WTC11 (cell line): ENCODE results near the gene JMJD4. TPM values are rescaled to one million over a fixed set of nuclear protein-coding genes. Genes with fewer than 3 reads are reported as not detected.

Experiments used
- ATAC-seq: fragments of 200-7000 bp; cut with Tn5 transposase; 2 replicates; pipeline ENCODE4 v1.10.0; 2021; ENCODE audit warnings: mild to moderate bottlenecking, moderate library complexity
- CTCF ChIA-PET: fragments of 300-600 bp; sonication (Branson Sonifier 250); formaldehyde crosslinking; loops from one replicate; lab custom pipeline; 2021; ENCODE audit warnings: antibody characterized with exemption; lab: Charles Lee
- POLR2A ChIA-PET: fragments of 350-600 bp; sonication (Branson Sonifier 250); formaldehyde crosslinking; loops from one replicate; lab custom pipeline; 2021; ENCODE audit warnings: antibody characterized with exemption; lab: Charles Lee
- DNase-seq: peaks from one replicate; pipeline ENCODE4 v3.0.0; 2021; ENCODE audit warnings: low spot score
- H3K27ac Mint-ChIP-seq: 2 replicates; pipeline ENCODE4 v1.8.0; 2021; ENCODE audit warnings: mixed read lengths
- H3K27me3 Mint-ChIP-seq: 2 replicates; pipeline ENCODE4 v1.8.0; 2021; ENCODE audit warnings: low read depth, mild to moderate bottlenecking, moderate library complexity, mixed read lengths
- H3K36me3 Mint-ChIP-seq: 2 replicates; pipeline ENCODE4 v1.8.0; 2021; ENCODE audit warnings: mixed read lengths
- H3K4me1 Mint-ChIP-seq: 2 replicates; pipeline ENCODE4 v1.8.0; 2022; ENCODE audit warnings: mixed read lengths
- H3K4me3 Mint-ChIP-seq: 2 replicates; pipeline ENCODE4 v1.8.0; 2021; ENCODE audit warnings: mild to moderate bottlenecking, moderate library complexity, mixed read lengths
- H3K9me3 Mint-ChIP-seq: 2 replicates; pipeline ENCODE4 v1.8.0; 2021; ENCODE audit warnings: mixed read lengths
- ATF6 ChIP-seq: sonication (generic); formaldehyde crosslinking; IDR thresholded peaks from 2 replicates; pipeline ENCODE4 v1.8.1; 2023; ENCODE audit warnings: mild to moderate bottlenecking, missing genetic modification reagents
- CREM ChIP-seq: sonication (generic); formaldehyde crosslinking; IDR thresholded peaks from 2 replicates; pipeline ENCODE4 v1.8.1; 2022; ENCODE audit warnings: mild to moderate bottlenecking, missing genetic modification reagents, moderate library complexity
- IRF1 ChIP-seq: sonication (generic); formaldehyde crosslinking; IDR thresholded peaks from 2 replicates; pipeline ENCODE4 v1.8.0; 2023; ENCODE audit warnings: missing genetic modification reagents
- KAT7 ChIP-seq: sonication (generic); formaldehyde crosslinking; IDR thresholded peaks from 2 replicates; pipeline ENCODE4 v1.8.1; 2023; ENCODE audit warnings: missing genetic modification reagents, mild to moderate bottlenecking, borderline replicate concordance
- MXD4 ChIP-seq: fragments of 250-450 bp; sonication (Bioruptor Pico); IDR thresholded peaks from 2 replicates; pipeline ENCODE4 v1.8.0; 2021; ENCODE audit warnings: mild to moderate bottlenecking, moderate library complexity, borderline replicate concordance
- MYBL2 ChIP-seq: sonication (generic); formaldehyde crosslinking; IDR thresholded peaks from 2 replicates; pipeline ENCODE4 v1.8.1; 2023; ENCODE audit warnings: mild to moderate bottlenecking, moderate library complexity, missing genetic modification reagents
- NFATC4 ChIP-seq: fragments of 250-450 bp; sonication (Bioruptor Pico); IDR thresholded peaks from 2 replicates; pipeline ENCODE4 v1.9.0; 2021; ENCODE audit warnings: mild to moderate bottlenecking
- TP53 ChIP-seq: sonication (generic); formaldehyde crosslinking; IDR thresholded peaks from 2 replicates; pipeline ENCODE4 v1.8.1; 2023; ENCODE audit warnings: mild to moderate bottlenecking, missing genetic modification reagents
- USF1 ChIP-seq: sonication (generic); formaldehyde crosslinking; IDR thresholded peaks from 2 replicates; pipeline ENCODE4 v1.8.0; 2022; ENCODE audit warnings: mild to moderate bottlenecking, missing genetic modification reagents
- USF2 ChIP-seq: sonication (generic); formaldehyde crosslinking; IDR thresholded peaks from 2 replicates; pipeline ENCODE4 v1.8.1; 2023; ENCODE audit warnings: mild to moderate bottlenecking, missing genetic modification reagents, moderate library complexity
- ZNF138 ChIP-seq: sonication (generic); formaldehyde crosslinking; conservative IDR thresholded peaks from 2 replicates; pipeline ENCODE4 v1.8.1; 2022; ENCODE audit warnings: mild to moderate bottlenecking, moderate library complexity, missing genetic modification reagents
- ZNF317 ChIP-seq: sonication (generic); formaldehyde crosslinking; IDR thresholded peaks from 2 replicates; pipeline ENCODE4 v1.8.1; 2023; ENCODE audit warnings: low read depth, mild to moderate bottlenecking, moderate library complexity, missing genetic modification reagents, borderline replicate concordance
- ZNF416 ChIP-seq: fragments of 250-450 bp; sonication (Bioruptor Pico); IDR thresholded peaks from 2 replicates; pipeline ENCODE4 v1.9.0; 2021; ENCODE audit warnings: mild to moderate bottlenecking, inconsistent platforms
- total RNA-seq: library from RNA; stranded (reverse); gene quantifications from 3 replicates; pipeline ENCODE4 v1.2.3, GENCODE V29; 2021
- TF ChIP-seq, protein P1 (sequence below): sonication (generic); formaldehyde crosslinking; IDR thresholded peaks from 2 replicates; pipeline ENCODE4 v1.8.0; 2022; ENCODE audit warnings: missing genetic modification reagents
- TF ChIP-seq, protein P2 (sequence below): fragments of 250-450 bp; sonication (Bioruptor Pico); conservative IDR thresholded peaks from 2 replicates; pipeline ENCODE4 v1.9.0; 2021; ENCODE audit warnings: mild to moderate bottlenecking
- TF ChIP-seq, protein P3 (sequence below): sonication (generic); formaldehyde crosslinking; IDR thresholded peaks from 2 replicates; pipeline ENCODE4 v1.8.1; 2023; ENCODE audit warnings: mild to moderate bottlenecking, missing genetic modification reagents

JMJD4 gene
- total RNA-seq, 1 experiment from 2014 or later = 13.7 TPM

GRCh38 chr1:227729144-227729880 lies 5.8 kb downstream of the JMJD4 start:
- H3K4me3 Mint-ChIP-seq = peak overlapping the region; percentile 90
- peaks cover 10% of the 10 kb centered on the region for H3K36me3 Mint-ChIP-seq
- peaks cover 6% of the 10 kb centered on the region for H3K9me3 Mint-ChIP-seq
- no peak overlapping the region for H3K27ac Mint-ChIP-seq
- peaks cover 34% of the 10 kb centered on the region for H3K4me1 Mint-ChIP-seq
- POLR2A ChIA-PET = no interaction called here
- CTCF ChIA-PET = interaction anchor here (1.0 to 1.8 kb wide), 7 partner anchors 12 to 262 kb away, joined by 3 to 20 read pairs (median 5); no protein-coding TSS in a partner anchor
- H3K27me3 Mint-ChIP-seq = peaks cover 13% of the 10 kb centered on the region
- ATAC-seq = peak; percentile 34
- peak; percentile 30 for DNase-seq
- TF ChIP-seq KAT7 (0 out of 2 replicates have a peak, but pooled peaks have one; percentile 13), NFATC4 (CRISPR knock-in tag) (peak; percentile 34; the same call in 1 of the 2 replicates), IRF1 (CRISPR knock-in tag) (no peak), USF1 (CRISPR knock-in tag) (peak; percentile 77), MYBL2 (CRISPR knock-in tag) (no peak), ZNF416 (CRISPR knock-in tag) (peak; percentile 9; the same call in 1 of the 2 replicates), TP53 (CRISPR knock-in tag) (no peak), USF2 (CRISPR knock-in tag) (peak; percentile 79), MXD4 (CRISPR knock-in tag) (no peak), ZNF317 (CRISPR knock-in tag) (no peak), CREM (0 out of 2 replicates have a peak, but pooled peaks have one; percentile 43), ZNF138 (CRISPR knock-in tag) (no peak), ATF6 (CRISPR knock-in tag) (no peak)
- TF ChIP-seq, protein P1, sequence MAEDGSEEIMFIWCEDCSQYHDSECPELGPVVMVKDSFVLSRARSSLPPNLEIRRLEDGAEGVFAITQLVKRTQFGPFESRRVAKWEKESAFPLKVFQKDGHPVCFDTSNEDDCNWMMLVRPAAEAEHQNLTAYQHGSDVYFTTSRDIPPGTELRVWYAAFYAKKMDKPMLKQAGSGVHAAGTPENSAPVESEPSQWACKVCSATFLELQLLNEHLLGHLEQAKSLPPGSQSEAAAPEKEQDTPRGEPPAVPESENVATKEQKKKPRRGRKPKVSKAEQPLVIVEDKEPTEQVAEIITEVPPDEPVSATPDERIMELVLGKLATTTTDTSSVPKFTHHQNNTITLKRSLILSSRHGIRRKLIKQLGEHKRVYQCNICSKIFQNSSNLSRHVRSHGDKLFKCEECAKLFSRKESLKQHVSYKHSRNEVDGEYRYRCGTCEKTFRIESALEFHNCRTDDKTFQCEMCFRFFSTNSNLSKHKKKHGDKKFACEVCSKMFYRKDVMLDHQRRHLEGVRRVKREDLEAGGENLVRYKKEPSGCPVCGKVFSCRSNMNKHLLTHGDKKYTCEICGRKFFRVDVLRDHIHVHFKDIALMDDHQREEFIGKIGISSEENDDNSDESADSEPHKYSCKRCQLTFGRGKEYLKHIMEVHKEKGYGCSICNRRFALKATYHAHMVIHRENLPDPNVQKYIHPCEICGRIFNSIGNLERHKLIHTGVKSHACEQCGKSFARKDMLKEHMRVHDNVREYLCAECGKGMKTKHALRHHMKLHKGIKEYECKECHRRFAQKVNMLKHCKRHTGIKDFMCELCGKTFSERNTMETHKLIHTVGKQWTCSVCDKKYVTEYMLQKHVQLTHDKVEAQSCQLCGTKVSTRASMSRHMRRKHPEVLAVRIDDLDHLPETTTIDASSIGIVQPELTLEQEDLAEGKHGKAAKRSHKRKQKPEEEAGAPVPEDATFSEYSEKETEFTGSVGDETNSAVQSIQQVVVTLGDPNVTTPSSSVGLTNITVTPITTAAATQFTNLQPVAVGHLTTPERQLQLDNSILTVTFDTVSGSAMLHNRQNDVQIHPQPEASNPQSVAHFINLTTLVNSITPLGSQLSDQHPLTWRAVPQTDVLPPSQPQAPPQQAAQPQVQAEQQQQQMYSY (CRISPR knock-in tag) = 0 out of 2 replicates have a peak, but pooled peaks have one; percentile 27
- TF ChIP-seq, protein P2, sequence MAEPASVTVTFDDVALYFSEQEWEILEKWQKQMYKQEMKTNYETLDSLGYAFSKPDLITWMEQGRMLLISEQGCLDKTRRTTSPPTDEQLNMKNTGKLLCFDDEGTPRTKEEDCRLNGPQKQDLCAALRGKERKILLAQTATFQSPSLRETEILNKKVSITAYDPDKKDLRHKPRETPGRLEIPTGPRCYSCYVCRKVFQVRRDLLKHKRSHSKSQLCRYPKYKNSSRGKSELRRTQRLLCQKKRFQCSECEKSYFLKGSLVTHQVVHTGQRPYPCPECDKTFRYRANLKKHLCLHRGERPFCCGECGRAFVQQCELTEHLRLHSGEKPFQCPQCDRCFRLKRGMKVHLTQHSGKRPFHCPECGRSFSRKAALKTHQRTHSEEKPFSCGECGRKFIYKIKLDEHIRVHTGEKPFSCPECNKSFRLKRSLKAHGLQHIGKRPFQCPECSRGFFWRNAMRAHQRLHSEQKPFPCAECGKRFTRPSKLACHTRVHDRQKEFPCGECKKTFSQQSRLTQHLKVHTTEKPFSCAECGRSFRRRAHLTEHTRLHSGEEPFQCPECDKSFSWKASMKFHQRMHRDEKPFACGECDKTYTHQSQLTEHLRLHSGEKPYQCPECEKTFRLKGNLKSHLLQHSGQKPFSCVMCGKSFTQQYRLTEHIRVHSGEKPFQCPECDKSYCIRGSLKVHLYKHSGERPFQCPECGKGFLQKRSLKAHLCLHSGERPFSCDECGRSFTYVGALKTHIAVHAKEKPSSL (CRISPR knock-in tag) = no peak
- TF ChIP-seq, protein P3, sequence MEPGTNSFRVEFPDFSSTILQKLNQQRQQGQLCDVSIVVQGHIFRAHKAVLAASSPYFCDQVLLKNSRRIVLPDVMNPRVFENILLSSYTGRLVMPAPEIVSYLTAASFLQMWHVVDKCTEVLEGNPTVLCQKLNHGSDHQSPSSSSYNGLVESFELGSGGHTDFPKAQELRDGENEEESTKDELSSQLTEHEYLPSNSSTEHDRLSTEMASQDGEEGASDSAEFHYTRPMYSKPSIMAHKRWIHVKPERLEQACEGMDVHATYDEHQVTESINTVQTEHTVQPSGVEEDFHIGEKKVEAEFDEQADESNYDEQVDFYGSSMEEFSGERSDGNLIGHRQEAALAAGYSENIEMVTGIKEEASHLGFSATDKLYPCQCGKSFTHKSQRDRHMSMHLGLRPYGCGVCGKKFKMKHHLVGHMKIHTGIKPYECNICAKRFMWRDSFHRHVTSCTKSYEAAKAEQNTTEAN (CRISPR knock-in tag) = 0 out of 2 replicates have a peak, but pooled peaks have one; percentile 47
